ENCODE measurements around the gene MTR. TPM values are rescaled to one million over a fixed set of nuclear protein-coding genes. Genes with fewer than 3 reads are reported as not detected.

MTR gene
- total RNA-seq, 2 experiments from 2014 or later: 22.3 to 63.8 TPM

DNA sequence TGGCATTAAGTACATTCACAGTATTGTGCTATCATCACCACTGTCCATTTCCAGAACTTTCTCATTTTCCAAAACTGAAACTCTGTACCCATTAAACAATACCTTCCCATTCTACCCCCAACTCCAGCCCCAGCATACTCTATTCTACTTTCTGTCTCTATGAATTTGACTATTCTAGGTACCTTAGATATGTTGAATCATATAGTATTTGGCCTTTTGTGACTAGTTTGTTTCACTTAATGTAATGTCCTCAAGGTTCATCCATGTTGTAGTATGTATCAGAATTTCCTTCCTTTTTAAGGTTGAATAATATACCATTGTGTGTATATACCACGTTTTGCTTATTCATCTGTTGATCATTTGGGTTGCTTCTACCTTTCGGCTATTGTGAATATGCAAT lies 11.5 kb downstream of the MTR start:
- Histone ChIP-seq H3K4me2 (ENCODE audit: low read length) (no peak overlapping the region), H3K36me3 (ENCODE audit: insufficient read depth, low read length) (peaks cover 88% of the 10 kb centered on the region), H4K20me1 (ENCODE audit: insufficient read depth, low read length) (no peaks in the 10 kb centered on the region), H3K9me3 (ENCODE audit: low read length) (no peaks in the 10 kb centered on the region), H3K27ac (ENCODE audit: low read depth, low read length, poor library complexity, severe bottlenecking) (no peak overlapping the region), H3K79me2 (ENCODE audit: insufficient read depth, low read depth, low read length) (peaks cover 14% of the 10 kb centered on the region), H3K4me1 (ENCODE audit: insufficient read depth, low read length, poor library complexity, severe bottlenecking) (no peaks in the 10 kb centered on the region), H3K4me3 (ENCODE audit: low read depth, low read length, poor library complexity, severe bottlenecking) (no peak overlapping the region), H3K9me2 (ENCODE audit: insufficient read depth, low read length) (no peaks in the 10 kb centered on the region), H2AFZ (ENCODE audit: low read length) (no peak overlapping the region)
- no peak for DNase-seq (ENCODE audit: low spot score)
- BruUV-seq (replicated peaks): no TSS peak
- ChIA-PET POLR2A (interaction anchor here (1.4 kb wide), 1 partner anchor 12 kb away, joined by 4 read pairs; the partner anchor contains the start of gene MTR), CTCF (ENCODE audit: unreplicated experiment) (no interaction called here)
- intact Hi-C loops (cut with micrococcal nuclease; ENCODE audit: unreplicated experiment): no loop called here
- TF ChIP-seq, protein P1, sequence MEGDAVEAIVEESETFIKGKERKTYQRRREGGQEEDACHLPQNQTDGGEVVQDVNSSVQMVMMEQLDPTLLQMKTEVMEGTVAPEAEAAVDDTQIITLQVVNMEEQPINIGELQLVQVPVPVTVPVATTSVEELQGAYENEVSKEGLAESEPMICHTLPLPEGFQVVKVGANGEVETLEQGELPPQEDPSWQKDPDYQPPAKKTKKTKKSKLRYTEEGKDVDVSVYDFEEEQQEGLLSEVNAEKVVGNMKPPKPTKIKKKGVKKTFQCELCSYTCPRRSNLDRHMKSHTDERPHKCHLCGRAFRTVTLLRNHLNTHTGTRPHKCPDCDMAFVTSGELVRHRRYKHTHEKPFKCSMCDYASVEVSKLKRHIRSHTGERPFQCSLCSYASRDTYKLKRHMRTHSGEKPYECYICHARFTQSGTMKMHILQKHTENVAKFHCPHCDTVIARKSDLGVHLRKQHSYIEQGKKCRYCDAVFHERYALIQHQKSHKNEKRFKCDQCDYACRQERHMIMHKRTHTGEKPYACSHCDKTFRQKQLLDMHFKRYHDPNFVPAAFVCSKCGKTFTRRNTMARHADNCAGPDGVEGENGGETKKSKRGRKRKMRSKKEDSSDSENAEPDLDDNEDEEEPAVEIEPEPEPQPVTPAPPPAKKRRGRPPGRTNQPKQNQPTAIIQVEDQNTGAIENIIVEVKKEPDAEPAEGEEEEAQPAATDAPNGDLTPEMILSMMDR (conservative IDR thresholded peaks at IDR 0.05; ENCODE audit: low read length): no peak
- no peak for TF ChIP-seq EZH2phosphoT487 (IDR thresholded peaks at IDR 0.05; ENCODE audit: borderline replicate concordance, low read depth, low read length)

DNA sequence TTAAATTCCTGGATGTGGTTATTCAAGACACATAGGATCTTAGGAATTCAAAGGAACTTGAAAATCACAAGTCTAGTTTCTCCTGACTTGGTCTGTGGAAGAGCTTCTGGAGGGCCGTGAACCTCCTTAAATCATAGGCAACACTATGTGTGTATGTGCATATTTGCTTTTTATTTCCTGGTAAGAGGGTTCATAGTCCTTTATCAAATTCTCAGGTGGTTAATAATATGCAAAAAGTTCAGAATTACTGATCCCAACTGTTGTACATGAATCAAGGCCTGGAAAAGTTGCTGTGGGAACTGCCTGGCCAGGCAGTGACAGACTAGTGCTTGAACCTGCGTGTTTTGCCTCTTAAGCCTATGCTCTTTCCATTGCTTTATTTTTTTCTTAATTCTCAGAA lies 12.9 kb downstream of the MTR start:
- no peaks in the 10 kb centered on the region for H4K20me1 ChIP-seq (ENCODE audit: insufficient read depth, low read length)
- no peak overlapping the region for H3K4me3 ChIP-seq (ENCODE audit: low read depth, low read length, poor library complexity, severe bottlenecking)
- no peaks in the 10 kb centered on the region for H3K9me2 ChIP-seq (ENCODE audit: insufficient read depth, low read length)
- ChIA-PET POLR2A (interaction anchor here (1.1 kb wide), 1 partner anchor 8 kb away, joined by 3 read pairs; no protein-coding TSS in a partner anchor), CTCF (ENCODE audit: unreplicated experiment) (no interaction called here)
- no TSS peak for BruUV-seq (replicated peaks)
- no peak overlapping the region for H3K27ac ChIP-seq (ENCODE audit: low read depth, low read length, poor library complexity, severe bottlenecking)
- peaks cover 98% of the 10 kb centered on the region for H3K36me3 ChIP-seq (ENCODE audit: insufficient read depth, low read length)
- H3K79me2 ChIP-seq (ENCODE audit: insufficient read depth, low read depth, low read length): 0 out of 2 replicates have a peak, but pooled peaks cover under 1% of the 10 kb centered on the region
- intact Hi-C loops (cut with micrococcal nuclease; ENCODE audit: unreplicated experiment): no loop called here
- no peaks in the 10 kb centered on the region for H3K4me1 ChIP-seq (ENCODE audit: insufficient read depth, low read length, poor library complexity, severe bottlenecking)
- no peak overlapping the region for H3K4me2 ChIP-seq (ENCODE audit: low read length)
- TF ChIP-seq, protein P1 (conservative IDR thresholded peaks at IDR 0.05; ENCODE audit: low read length): no peak
- no peak for TF ChIP-seq EZH2phosphoT487 (IDR thresholded peaks at IDR 0.05; ENCODE audit: borderline replicate concordance, low read depth, low read length)
- DNase-seq (ENCODE audit: low spot score): no peak
- no peaks in the 10 kb centered on the region for H3K9me3 ChIP-seq (ENCODE audit: low read length)
- no peak overlapping the region for H2AFZ ChIP-seq (ENCODE audit: low read length)

DNA sequence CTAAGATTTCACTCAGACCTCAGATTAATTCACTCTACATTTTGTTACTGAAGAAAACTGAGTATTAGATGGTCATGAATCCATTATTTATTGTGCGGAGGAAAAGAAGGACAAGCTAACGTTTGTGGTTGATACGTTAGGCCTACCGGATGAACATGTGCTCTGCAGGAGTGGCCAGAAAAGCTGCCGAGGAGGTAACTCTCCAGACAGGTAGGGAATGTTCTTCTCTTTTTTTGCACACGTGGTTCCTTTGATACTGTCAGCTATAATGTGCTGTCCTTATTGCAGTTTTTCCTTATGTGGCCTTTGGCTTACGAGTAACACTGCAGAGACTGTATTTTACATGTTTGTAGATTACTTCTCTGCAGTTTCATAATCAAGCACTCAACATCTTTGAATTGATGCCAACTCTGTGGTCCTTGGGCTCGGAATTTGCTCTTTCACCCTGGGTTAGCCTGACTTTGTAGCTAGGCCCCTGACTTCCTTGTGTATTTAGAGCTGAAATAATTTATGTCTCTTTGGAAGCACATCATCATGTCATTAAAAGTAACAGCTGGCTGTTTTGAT lies 13.6 kb downstream of the MTR start:
- CTCF ChIA-PET (ENCODE audit: unreplicated experiment): no interaction called here

More for the DNA sequence above, 13.6 kb downstream of the MTR start:
- BruUV-seq (replicated peaks): no TSS peak
- Histone ChIP-seq H2AFZ (ENCODE audit: low read length) (no peak overlapping the region), H3K36me3 (ENCODE audit: insufficient read depth, low read length) (peaks cover 98% of the 10 kb centered on the region), H3K79me2 (ENCODE audit: insufficient read depth, low read depth, low read length) (no peaks in the 10 kb centered on the region), H3K27ac (ENCODE audit: low read depth, low read length, poor library complexity, severe bottlenecking) (no peak overlapping the region), H3K4me3 (ENCODE audit: low read depth, low read length, poor library complexity, severe bottlenecking) (no peak overlapping the region), H3K4me1 (ENCODE audit: insufficient read depth, low read length, poor library complexity, severe bottlenecking) (no peaks in the 10 kb centered on the region), H3K9me2 (ENCODE audit: insufficient read depth, low read length) (no peaks in the 10 kb centered on the region), H3K4me2 (ENCODE audit: low read length) (no peak overlapping the region), H3K9me3 (ENCODE audit: low read length) (no peaks in the 10 kb centered on the region), H4K20me1 (ENCODE audit: insufficient read depth, low read length) (no peaks in the 10 kb centered on the region)
- POLR2A ChIA-PET: interaction anchor here (0.6 to 1.1 kb wide), 2 partner anchors 9 to 43 kb away, joined by 3 read pairs; no protein-coding TSS in a partner anchor
- DNase-seq (ENCODE audit: low spot score): no peak
- TF ChIP-seq, protein P1 (conservative IDR thresholded peaks at IDR 0.05; ENCODE audit: low read length): no peak
- no peak for TF ChIP-seq EZH2phosphoT487 (IDR thresholded peaks at IDR 0.05; ENCODE audit: borderline replicate concordance, low read depth, low read length)
- intact Hi-C loops (cut with micrococcal nuclease; ENCODE audit: unreplicated experiment): no loop called here

All from OCI-LY7 (cell line).